HG02798 (cell line): ENCODE results near the gene ADPRHL1.
"Not testable (repeated sequence)": the region's sequence is repeated elsewhere in the genome, so short reads cannot be mapped to it uniquely, and the experiment has no call there.

Experiments
- ATAC-seq: cut with Tn5 transposase; IDR thresholded peaks from one replicate; pipeline ENCODE4 v1.9.1; 2021; ENCODE audit warnings: mild to moderate bottlenecking; ENCODE audit not compliant: unreplicated experiment, poor library complexity

ADPRHL1 gene

GRCh38 chr13:113383089-113383488 is 70.2 kb downstream of the ADPRHL1 start:
- ATAC-seq = no peak

GRCh38 chr13:113382542-113382941 is 70.7 kb downstream of the ADPRHL1 start:
- ATAC-seq = not testable (repeated sequence)

- ATAC-seq = no peak
These were observed 74.5 kb downstream of the ADPRHL1 start for GRCh38 chr13:113378825-113379224.

GRCh38 chr13:113374511-113375175 is 78.6 kb downstream of the ADPRHL1 start:
- no peak for ATAC-seq

GRCh38 chr13:113373811-113374485 is 79.3 kb downstream of the ADPRHL1 start:
- ATAC-seq = no peak

GRCh38 chr13:113371701-113372100 is 81.6 kb downstream of the ADPRHL1 start:
- not testable (repeated sequence) for ATAC-seq

GRCh38 chr13:113371061-113371460 is 82.2 kb downstream of the ADPRHL1 start:
- no peak for ATAC-seq

GRCh38 chr13:113369881-113370280 is 83.4 kb downstream of the ADPRHL1 start:
- no peak for ATAC-seq

GRCh38 chr13:113369189-113369588 is 84.1 kb downstream of the ADPRHL1 start:
- no peak for ATAC-seq

GRCh38 chr13:113368353-113368752 is 84.9 kb downstream of the ADPRHL1 start:
- ATAC-seq = not testable (repeated sequence)

- no peak for ATAC-seq
These were observed 85.5 kb downstream of the ADPRHL1 start for GRCh38 chr13:113367771-113368170.

GRCh38 chr13:113367020-113367560 is 86.2 kb downstream of the ADPRHL1 start:
- ATAC-seq = no peak

GRCh38 chr13:113365971-113366588 is 87.2 kb downstream of the ADPRHL1 start:
- no peak for ATAC-seq

GRCh38 chr13:113365583-113365970 is 87.7 kb downstream of the ADPRHL1 start:
- ATAC-seq = no peak

GRCh38 chr13:113364901-113365582 is 88.2 kb downstream of the ADPRHL1 start:
- no peak for ATAC-seq

- no peak for ATAC-seq
These were observed 88.9 kb downstream of the ADPRHL1 start for GRCh38 chr13:113364311-113364889.

- peak; percentile 34 for ATAC-seq
These were observed 91.9 kb downstream of the ADPRHL1 start for GRCh38 chr13:113361406-113361805.

GRCh38 chr13:113360446-113360845 is 92.8 kb downstream of the ADPRHL1 start:
- no peak for ATAC-seq

GRCh38 chr13:113359571-113359970 is 93.7 kb downstream of the ADPRHL1 start:
- ATAC-seq = no peak

GRCh38 chr13:113358653-113359190 is 94.6 kb downstream of the ADPRHL1 start:
- ATAC-seq = no peak
